ENCODE results near the gene PROSER3.
"Not testable (repeated sequence)": the region's sequence is repeated elsewhere in the genome, so short reads cannot be mapped to it uniquely, and the experiment has no call there.

The PROSER3 gene

DNA sequence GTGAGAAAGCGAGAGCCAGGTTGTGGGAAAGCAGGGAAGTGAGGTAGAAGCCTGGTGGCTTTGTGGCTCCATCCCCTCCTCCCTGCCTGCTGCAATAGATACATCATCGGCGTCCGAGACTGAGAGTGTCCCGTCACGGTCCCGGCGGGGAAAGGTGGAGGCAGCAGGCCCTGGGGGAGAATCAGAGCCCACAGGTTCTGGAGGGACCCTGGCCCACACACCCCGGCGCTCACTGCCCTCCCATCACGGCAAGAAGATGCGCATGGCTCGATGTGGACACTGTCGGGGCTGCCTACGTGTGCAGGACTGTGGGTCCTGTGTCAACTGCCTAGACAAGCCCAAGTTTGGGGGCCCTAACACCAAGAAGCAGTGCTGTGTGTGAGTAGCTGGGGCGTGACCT is 35.1 kb upstream of the PROSER3 start:
- no peak for DNase-seq

- DNase-seq: no peak
Measured at GRCh38 chr19:35723671-35724070, 34.3 kb upstream of the PROSER3 start.

DNA sequence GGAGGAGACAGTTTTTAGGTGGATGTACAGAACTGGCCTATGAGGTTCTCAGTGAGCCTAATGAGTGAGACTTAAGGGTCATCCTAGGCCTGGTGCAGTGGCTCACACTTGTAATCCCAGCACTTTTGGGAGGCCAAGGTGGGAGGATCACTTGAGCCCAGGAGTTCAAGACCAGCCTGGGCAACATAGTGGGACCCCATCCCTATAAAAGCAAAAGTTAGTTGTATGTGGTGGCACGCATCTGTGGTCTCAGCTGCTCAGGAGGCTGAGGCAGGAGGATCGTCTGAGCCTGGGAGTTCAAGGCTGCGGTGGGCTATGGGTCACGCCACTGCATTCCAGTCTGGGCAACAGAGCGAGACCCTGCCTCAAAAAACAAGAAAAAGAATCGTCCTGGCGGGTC is 33.8 kb upstream of the PROSER3 start:
- not testable (repeated sequence) for DNase-seq

GRCh38 chr19:35724560-35724959 is 33.4 kb upstream of the PROSER3 start:
- no peak for DNase-seq

GRCh38 chr19:35725216-35725861 is 32.6 kb upstream of the PROSER3 start:
- DNase-seq: no peak

DNA sequence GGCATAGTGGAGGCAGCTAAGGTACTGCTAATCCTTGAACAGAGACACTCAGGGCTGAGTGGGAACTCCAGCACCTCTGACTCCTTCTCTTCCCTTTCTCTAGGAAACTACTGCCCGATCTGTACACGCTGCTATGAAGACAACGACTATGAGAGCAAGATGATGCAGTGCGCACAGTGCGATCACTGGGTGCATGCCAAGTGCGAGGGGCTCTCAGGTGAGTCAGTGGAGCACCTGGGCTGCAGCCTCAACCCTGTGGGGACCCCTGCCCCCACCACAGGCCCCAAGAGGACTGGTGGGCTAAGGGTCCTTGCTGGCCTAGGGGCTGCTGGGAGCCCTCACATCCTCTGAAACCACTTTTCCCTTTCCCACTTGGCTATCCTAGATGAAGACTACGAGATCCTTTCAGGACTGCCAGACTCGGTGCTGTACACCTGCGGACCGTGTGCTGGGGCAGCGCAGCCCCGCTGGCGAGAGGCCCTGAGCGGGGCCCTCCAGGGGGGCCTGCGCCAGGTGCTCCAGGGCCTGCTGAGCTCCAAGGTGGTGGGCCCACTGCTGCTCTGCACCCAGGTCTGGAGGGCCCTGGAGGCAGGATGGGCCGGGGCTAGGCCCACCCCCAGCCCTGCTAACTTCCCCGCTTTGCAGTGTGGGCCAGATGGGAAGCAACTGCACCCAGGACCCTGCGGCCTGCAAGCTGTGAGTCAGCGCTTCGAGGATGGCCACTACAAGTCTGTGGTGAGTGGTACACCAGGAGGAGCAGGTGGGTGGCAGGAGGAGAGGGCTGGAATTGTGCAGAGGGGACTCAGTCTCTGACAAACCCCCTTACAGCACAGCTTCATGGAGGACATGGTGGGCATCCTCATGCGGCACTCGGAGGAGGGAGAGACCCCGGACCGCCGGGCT is 30.7 kb upstream of the PROSER3 start:
- no peak for DNase-seq

DNA sequence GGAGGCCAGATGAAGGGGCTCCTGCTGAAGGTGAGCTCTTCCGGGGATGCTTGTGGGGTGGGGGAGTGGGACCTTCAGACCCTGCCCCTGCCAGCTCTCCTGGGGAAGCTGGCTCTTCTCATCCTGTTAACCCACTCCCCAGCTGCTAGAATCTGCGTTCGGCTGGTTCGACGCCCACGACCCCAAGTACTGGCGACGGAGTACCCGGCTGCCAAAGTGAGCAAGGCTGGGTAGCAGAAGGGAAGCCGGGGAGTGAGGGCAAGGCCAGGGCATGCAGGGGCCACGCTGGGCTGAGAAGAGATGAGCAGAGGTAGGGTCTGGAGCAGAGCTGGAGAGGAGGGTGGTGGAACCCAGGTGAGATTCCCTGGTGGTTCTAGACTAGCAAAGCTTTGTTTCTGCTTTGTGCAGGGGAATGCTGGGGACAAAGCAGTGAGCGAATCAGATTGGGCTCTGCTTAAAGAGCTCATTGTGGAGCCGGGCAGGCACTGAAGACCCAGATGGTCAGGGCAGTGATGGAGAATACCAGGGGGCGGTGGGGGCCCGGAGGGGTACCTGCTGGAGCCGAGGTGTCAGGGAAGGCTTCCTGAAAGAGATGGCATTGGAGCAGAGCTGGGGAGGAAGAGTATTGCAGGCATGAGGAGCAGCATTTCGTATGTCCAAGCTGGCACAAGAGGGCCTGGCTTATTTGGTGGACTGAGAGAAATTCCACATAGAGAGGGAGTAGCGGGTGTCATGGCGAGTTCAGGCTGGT is 29.8 kb upstream of the PROSER3 start:
- no peak for DNase-seq

DNA sequence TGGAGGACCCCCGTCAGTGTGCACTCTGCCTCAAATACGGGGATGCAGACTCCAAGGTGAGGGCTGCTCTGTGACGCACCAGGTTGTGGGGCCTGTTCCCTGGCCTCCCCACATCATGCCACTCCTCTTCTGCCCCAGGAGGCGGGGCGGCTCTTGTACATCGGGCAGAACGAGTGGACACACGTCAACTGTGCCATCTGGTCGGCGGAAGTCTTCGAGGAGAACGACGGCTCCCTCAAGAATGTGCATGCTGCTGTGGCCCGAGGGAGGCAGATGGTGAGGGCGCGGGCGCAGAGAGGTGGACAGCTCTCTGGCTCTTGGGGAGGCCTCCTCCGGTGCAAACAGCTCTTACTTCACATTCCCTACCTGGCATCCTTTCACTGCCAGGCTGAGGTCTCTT is 29.0 kb upstream of the PROSER3 start:
- DNase-seq: no peak

GRCh38 chr19:35729763-35730162 is 28.2 kb upstream of the PROSER3 start:
- DNase-seq: no peak

GRCh38 chr19:35730326-35730725 is 27.6 kb upstream of the PROSER3 start:
- DNase-seq: no peak

GRCh38 chr19:35731353-35731752 is 26.6 kb upstream of the PROSER3 start:
- DNase-seq: no peak

GRCh38 chr19:35731779-35732405 is 26.1 kb upstream of the PROSER3 start:
- DNase-seq: no peak

GRCh38 chr19:35732540-35733179 is 25.3 kb upstream of the PROSER3 start:
- no peak for DNase-seq

GRCh38 chr19:35733180-35734125 is 24.5 kb upstream of the PROSER3 start:
- no peak for DNase-seq

GRCh38 chr19:35734273-35734672 is 23.7 kb upstream of the PROSER3 start:
- DNase-seq: no peak

GRCh38 chr19:35734889-35735288 is 23.1 kb upstream of the PROSER3 start:
- DNase-seq: no peak

GRCh38 chr19:35736913-35737886 is 20.8 kb upstream of the PROSER3 start:
- no peak for DNase-seq

DNA sequence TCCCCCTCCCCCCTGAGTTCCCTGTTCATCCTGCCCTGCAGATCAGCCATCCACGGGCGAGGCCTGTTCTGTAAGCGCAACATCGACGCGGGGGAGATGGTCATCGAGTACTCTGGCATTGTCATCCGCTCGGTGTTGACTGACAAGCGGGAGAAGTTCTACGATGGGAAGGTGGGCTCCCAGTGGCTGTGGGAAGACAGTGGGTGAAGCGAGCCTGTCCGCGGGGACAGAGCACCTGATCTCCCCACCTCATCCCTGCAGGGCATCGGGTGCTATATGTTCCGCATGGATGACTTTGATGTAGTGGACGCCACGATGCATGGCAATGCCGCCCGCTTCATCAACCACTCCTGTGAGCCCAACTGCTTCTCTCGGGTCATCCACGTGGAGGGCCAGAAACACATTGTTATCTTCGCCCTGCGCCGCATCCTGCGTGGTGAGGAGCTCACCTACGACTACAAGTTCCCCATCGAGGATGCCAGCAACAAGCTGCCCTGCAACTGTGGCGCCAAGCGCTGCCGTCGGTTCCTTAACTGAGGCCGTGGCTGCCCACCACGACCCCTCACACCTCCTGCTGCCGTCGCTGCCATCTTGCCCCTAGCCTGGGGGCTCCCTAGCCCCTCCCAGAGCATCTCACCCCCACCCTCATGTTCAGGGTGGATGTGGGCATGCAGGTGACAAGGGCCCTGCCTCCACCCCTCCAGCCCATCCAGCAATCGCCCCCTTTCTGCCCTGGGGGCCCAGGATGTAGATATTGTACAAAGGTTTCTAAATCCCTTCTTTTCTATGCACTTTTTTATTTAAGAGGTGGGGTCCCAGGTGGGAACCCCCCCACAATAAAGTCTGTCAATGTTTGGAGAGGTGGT is 19.7 kb upstream of the PROSER3 start:
- no peak for DNase-seq

DNA sequence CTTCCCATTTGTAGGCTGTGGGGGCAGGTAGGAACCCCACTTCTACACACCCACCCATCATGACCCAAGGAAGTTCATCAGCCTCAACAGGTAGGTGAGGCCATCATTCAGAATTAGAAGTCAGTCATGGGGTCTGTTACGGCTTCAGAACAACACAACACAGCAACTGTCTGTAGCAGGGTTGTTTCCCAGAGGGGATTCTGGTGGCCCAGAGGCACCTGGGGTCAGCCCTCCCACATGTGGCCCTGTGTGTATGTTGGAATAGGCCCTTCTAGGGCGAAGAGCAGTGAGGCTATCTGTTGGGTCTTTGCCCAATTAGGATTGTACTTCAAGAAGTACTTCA is 19.1 kb upstream of the PROSER3 start:
- DNase-seq: no peak

Measured in NCI-H1105 treated with DMSO at 0.1 percent for 48 hours (cell line).